ENCODE measurements around the gene FA2H. TPM values are rescaled to one million over a fixed set of nuclear protein-coding genes. Genes with fewer than 3 reads are reported as not detected.

The FA2H gene
- polyA plus RNA-seq, 3 donors: not detected

GRCh38 chr16:74691093-74691855 is 83.3 kb downstream of the FA2H start:
- H3K9me3 ChIP-seq (replicated peaks in 1 of 2; ENCODE audit: control insufficient read depth in 1 of 2, insufficient read depth in 1 of 2, low read length in 2 of 2): no peaks in the 10 kb centered on the region
- Mint-ChIP-seq H3K27ac (peak overlapping the region in 5 of 7 donors; percentile 41 to 74 (median 55)), H3K36me3 (peaks cover 76 to 100% of the 10 kb centered on the region in 2 donors), H3K4me3 (no peak overlapping the region), H3K9me3 (peaks cover 0 to 2% (median 0%) of the 10 kb centered on the region in 7 donors), H3K4me1 (peaks cover 24% of the 10 kb centered on the region), H3K27me3 (ENCODE audit: low read depth in 3 of 3) (peaks cover 0 to 2% (median 0%) of the 10 kb centered on the region in 3 donors)
- TF ChIP-seq CTCF (IDR thresholded peaks at IDR 0.05): no peak
- H3K4me3 ChIP-seq (replicated peaks in 1 of 3; ENCODE audit: low read depth in 2 of 3, low read length in 3 of 3): no peak overlapping the region
- no peaks in the 10 kb centered on the region for H3K27me3 ChIP-seq (ENCODE audit: control insufficient read depth in 2 of 2, insufficient read depth in 2 of 2, low read length in 2 of 2)
- intact Hi-C loops (cut with micrococcal nuclease): no loop called here
- H3K4me2 ChIP-seq (replicated peaks; ENCODE audit: extremely low read depth, low read length, poor library complexity, severe bottlenecking): no peak overlapping the region
- H3K79me2 ChIP-seq (ENCODE audit: insufficient read depth, low read length): peaks cover 90% of the 10 kb centered on the region
- H3K4me1 ChIP-seq (ENCODE audit: control insufficient read depth in 1 of 2, insufficient read depth in 2 of 2, low read length in 2 of 2): peaks cover 12 to 13% of the 10 kb centered on the region in 2 donors
- no peak overlapping the region for H2AFZ ChIP-seq (ENCODE audit: insufficient read depth, low read depth, low read length, poor library complexity, severe bottlenecking)
- WGBS (ENCODE audit: insufficient coverage): 95% methylated on average over 7 of the region's 10 CpGs
- DNase-seq: no peak
- peak overlapping the region in 1 of 2 donors; percentile 42 for H3K27ac ChIP-seq (ENCODE audit: low read depth in 1 of 2, low read length in 2 of 2)
- peaks cover 80 to 91% of the 10 kb centered on the region in 2 donors for H3K36me3 ChIP-seq (replicated peaks in 1 of 2; ENCODE audit: control insufficient read depth in 1 of 2, insufficient read depth in 2 of 2, low read length in 2 of 2)
- no peak overlapping the region for H3K9ac ChIP-seq (ENCODE audit: insufficient read depth, low read length, poor library complexity, severe bottlenecking)
- H4K20me1 ChIP-seq (ENCODE audit: insufficient read depth, low read length): peaks cover 99% of the 10 kb centered on the region

- Histone ChIP-seq H3K27ac (ENCODE audit: low read depth in 1 of 2, low read length in 2 of 2) (peak overlapping the region in 1 of 2 donors; percentile 45), H3K4me1 (ENCODE audit: control insufficient read depth in 1 of 2, insufficient read depth in 2 of 2, low read length in 2 of 2) (no peaks in the 10 kb centered on the region), H3K79me2 (ENCODE audit: insufficient read depth, low read length) (peaks cover 20% of the 10 kb centered on the region), H3K27me3 (ENCODE audit: control insufficient read depth in 2 of 2, insufficient read depth in 2 of 2, low read length in 2 of 2) (no peaks in the 10 kb centered on the region), H3K9me3 (replicated peaks in 1 of 2; ENCODE audit: control insufficient read depth in 1 of 2, insufficient read depth in 1 of 2, low read length in 2 of 2) (no peaks in the 10 kb centered on the region), H2AFZ (ENCODE audit: insufficient read depth, low read depth, low read length, poor library complexity, severe bottlenecking) (no peak overlapping the region), H3K4me2 (replicated peaks; ENCODE audit: extremely low read depth, low read length, poor library complexity, severe bottlenecking) (no peak overlapping the region), H3K4me3 (replicated peaks in 1 of 3; ENCODE audit: low read depth in 2 of 3, low read length in 3 of 3) (no peak overlapping the region), H3K9ac (ENCODE audit: insufficient read depth, low read length, poor library complexity, severe bottlenecking) (no peak overlapping the region), H3K36me3 (replicated peaks in 1 of 2; ENCODE audit: control insufficient read depth in 1 of 2, insufficient read depth in 2 of 2, low read length in 2 of 2) (peaks cover 92 to 100% of the 10 kb centered on the region in 2 donors), H4K20me1 (ENCODE audit: insufficient read depth, low read length) (peaks cover 65% of the 10 kb centered on the region)
- WGBS (ENCODE audit: insufficient coverage): 97% methylated on average over 11 of the region's 11 CpGs
- Mint-ChIP-seq H3K27ac (peak overlapping the region in 2 of 7 donors; percentile 60 to 79), H3K27me3 (ENCODE audit: low read depth in 3 of 3) (no peaks in the 10 kb centered on the region), H3K36me3 (peaks cover 70 to 99% of the 10 kb centered on the region in 2 donors), H3K9me3 (no peaks in the 10 kb centered on the region), H3K4me1 (peaks cover 2% of the 10 kb centered on the region), H3K4me3 (no peak overlapping the region)
- no peak for TF ChIP-seq CTCF (IDR thresholded peaks at IDR 0.05)
- no peak for DNase-seq
- intact Hi-C loops (cut with micrococcal nuclease): no loop called here
These were observed 92.1 kb downstream of the FA2H start for GRCh38 chr16:74682556-74682955.
